OCI-LY1 (cell line): ENCODE measurements around the gene SOX18.

Experiments used
- H2AFZ ChIP-seq: fragments of 200-600 bp; sonication (generic), shearing (Covaris generic); 2 replicates; pipeline ENCODE4 v1.6.0; 2014; ENCODE audit warnings: antibody characterized with exemption, mild to moderate bottlenecking, low read length
- H3F3A ChIP-seq: fragments of 200-600 bp; sonication (generic), shearing (Covaris generic); 2 replicates; pipeline ENCODE4 v1.6.0; 2014; ENCODE audit warnings: mild to moderate bottlenecking, antibody characterized with exemption, low read length, moderate library complexity; ENCODE audit not compliant: insufficient read depth
- H3K27ac ChIP-seq: fragments of 200-600 bp; sonication (generic); 2 replicates; pipeline ENCODE4 v1.5.1; 2014; ENCODE audit warnings: low read length, mixed run types, mild to moderate bottlenecking, low read depth; ENCODE audit not compliant: poor library complexity, severe bottlenecking
- H3K27me3 ChIP-seq: fragments of 200-600 bp; sonication (generic); 2 replicates; pipeline ENCODE4 v1.6.0; 2014; ENCODE audit warnings: antibody characterized with exemption, mild to moderate bottlenecking, low read length, moderate library complexity; ENCODE audit not compliant: insufficient read depth
- H3K36me3 ChIP-seq: fragments of 200-600 bp; sonication (generic); 2 replicates; pipeline ENCODE4 v1.6.1; 2014; ENCODE audit warnings: mild to moderate bottlenecking, antibody characterized with exemption, low read length, moderate library complexity, mixed read lengths; ENCODE audit not compliant: insufficient read depth
- H3K4me1 ChIP-seq: fragments of 200-600 bp; sonication (generic); 2 replicates; pipeline ENCODE4 v1.5.1; 2014; ENCODE audit warnings: mild to moderate bottlenecking, low read length, moderate library complexity; ENCODE audit not compliant: insufficient read depth, severe bottlenecking
- H3K4me2 ChIP-seq: fragments of 200-600 bp; sonication (generic), shearing (Covaris generic); 2 replicates; pipeline ENCODE4 v1.6.1; 2014; ENCODE audit warnings: low read length
- H3K4me3 ChIP-seq: fragments of 200-600 bp; sonication (generic); 2 replicates; pipeline ENCODE4 v1.5.1; 2014; ENCODE audit warnings: low read length, low read depth, mild to moderate bottlenecking, mixed read lengths; ENCODE audit not compliant: poor library complexity, severe bottlenecking
- H3K79me2 ChIP-seq: fragments of 200-600 bp; shearing (Covaris generic); 2 replicates; pipeline ENCODE4 v1.6.1; 2016; ENCODE audit warnings: mixed run types, low read length, mixed read lengths; ENCODE audit not compliant: insufficient read depth
- H3K9ac ChIP-seq: fragments of 200-600 bp; sonication (generic), shearing (Covaris generic); 2 replicates; pipeline ENCODE4 v1.6.1; 2014; ENCODE audit warnings: mild to moderate bottlenecking, low read length, mixed read lengths
- H3K9me2 ChIP-seq: fragments of 200-600 bp; sonication (generic), shearing (Covaris generic); 2 replicates; pipeline ENCODE4 v1.6.1; 2014; ENCODE audit warnings: low read depth, mild to moderate bottlenecking, low read length, mixed read lengths
- H3K9me3 ChIP-seq: fragments of 200-600 bp; shearing (Covaris generic); 2 replicates; pipeline ENCODE4 v1.6.1; 2014; ENCODE audit warnings: low read length, mixed read lengths
- H4K20me1 ChIP-seq: fragments of 200-600 bp; sonication (generic), shearing (Covaris generic); 2 replicates; pipeline ENCODE4 v1.6.0; 2016; ENCODE audit warnings: mild to moderate bottlenecking, low read length; ENCODE audit not compliant: insufficient read depth
- EZH2 ChIP-seq: fragments of 200-600 bp; sonication (generic), shearing (Covaris generic); IDR thresholded peaks from 2 replicates; pipeline ENCODE4 v1.8.0; 2017; ENCODE audit warnings: borderline replicate concordance, mixed run types, mild to moderate bottlenecking, antibody characterized with exemption, low read length, moderate library complexity, mixed read lengths
- TF ChIP-seq, protein P1 (sequence below): fragments of 200-600 bp; sonication (generic), shearing (Covaris generic); IDR thresholded peaks from 2 replicates; pipeline ENCODE4 v1.5.1; 2017; ENCODE audit warnings: mild to moderate bottlenecking, antibody characterized with exemption, low read length, moderate library complexity, mixed read lengths

Gene SOX18

DNA sequence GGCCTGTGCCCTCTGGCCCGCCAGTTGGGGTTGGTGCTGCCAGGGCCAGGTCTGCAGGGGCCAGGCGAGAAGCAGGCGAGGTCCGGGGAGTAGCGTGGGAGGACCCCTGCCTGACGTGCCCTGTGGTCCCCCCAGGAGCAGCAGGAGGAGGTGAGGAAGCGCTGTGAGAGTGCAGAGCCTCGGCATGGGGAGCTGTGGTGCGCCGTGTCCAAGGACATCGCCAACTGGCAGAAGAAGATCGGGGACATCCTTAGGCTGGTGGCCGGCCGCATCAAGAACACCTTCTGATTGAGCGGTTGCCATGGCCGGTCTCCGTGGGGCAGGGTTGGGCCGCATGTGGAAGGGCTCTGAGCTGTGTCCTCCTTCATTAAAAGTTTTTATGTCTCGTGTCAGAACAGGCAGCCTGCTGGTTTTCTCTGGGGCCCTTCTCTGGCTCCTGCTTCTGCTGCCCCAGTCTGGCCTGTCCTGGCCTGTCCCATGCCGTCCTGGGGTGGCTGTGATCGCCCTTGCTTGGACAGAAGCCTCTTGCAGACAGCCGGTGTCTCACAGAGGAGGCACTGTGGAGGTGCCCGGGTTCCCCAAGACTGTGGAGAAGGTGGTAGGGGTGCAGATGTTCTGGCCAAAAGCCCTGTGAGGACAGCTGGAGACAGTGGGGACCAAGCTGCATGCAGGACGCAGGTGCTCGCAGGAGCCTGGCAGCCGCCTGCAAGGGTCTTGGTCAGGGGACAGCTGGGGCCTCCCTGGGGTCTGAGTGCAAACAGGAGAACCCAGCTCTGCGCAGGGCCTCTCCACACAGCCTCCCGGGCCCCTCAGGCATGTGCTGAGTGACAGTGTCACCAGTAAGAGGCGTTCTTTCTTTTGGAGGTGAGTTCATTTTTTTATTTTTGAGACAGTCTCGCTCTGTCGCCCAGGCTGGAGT lies 16.5 kb downstream of the SOX18 start:
- Histone ChIP-seq H3F3A (no peaks in the 10 kb centered on the region), H3K27ac (no peak overlapping the region), H4K20me1 (no peaks in the 10 kb centered on the region), H3K36me3 (peaks cover 37% of the 10 kb centered on the region), H3K9me3 (no peaks in the 10 kb centered on the region), H2AFZ (no peak overlapping the region), H3K9ac (no peak overlapping the region), H3K4me3 (no peak overlapping the region), H3K79me2 (no peaks in the 10 kb centered on the region), H3K27me3 (no peaks in the 10 kb centered on the region), H3K9me2 (no peaks in the 10 kb centered on the region), H3K4me2 (no peak overlapping the region), H3K4me1 (peaks cover 4% of the 10 kb centered on the region)
- TF ChIP-seq, protein P1, sequence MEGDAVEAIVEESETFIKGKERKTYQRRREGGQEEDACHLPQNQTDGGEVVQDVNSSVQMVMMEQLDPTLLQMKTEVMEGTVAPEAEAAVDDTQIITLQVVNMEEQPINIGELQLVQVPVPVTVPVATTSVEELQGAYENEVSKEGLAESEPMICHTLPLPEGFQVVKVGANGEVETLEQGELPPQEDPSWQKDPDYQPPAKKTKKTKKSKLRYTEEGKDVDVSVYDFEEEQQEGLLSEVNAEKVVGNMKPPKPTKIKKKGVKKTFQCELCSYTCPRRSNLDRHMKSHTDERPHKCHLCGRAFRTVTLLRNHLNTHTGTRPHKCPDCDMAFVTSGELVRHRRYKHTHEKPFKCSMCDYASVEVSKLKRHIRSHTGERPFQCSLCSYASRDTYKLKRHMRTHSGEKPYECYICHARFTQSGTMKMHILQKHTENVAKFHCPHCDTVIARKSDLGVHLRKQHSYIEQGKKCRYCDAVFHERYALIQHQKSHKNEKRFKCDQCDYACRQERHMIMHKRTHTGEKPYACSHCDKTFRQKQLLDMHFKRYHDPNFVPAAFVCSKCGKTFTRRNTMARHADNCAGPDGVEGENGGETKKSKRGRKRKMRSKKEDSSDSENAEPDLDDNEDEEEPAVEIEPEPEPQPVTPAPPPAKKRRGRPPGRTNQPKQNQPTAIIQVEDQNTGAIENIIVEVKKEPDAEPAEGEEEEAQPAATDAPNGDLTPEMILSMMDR, result no peak
- TF ChIP-seq EZH2, result no peak

DNA sequence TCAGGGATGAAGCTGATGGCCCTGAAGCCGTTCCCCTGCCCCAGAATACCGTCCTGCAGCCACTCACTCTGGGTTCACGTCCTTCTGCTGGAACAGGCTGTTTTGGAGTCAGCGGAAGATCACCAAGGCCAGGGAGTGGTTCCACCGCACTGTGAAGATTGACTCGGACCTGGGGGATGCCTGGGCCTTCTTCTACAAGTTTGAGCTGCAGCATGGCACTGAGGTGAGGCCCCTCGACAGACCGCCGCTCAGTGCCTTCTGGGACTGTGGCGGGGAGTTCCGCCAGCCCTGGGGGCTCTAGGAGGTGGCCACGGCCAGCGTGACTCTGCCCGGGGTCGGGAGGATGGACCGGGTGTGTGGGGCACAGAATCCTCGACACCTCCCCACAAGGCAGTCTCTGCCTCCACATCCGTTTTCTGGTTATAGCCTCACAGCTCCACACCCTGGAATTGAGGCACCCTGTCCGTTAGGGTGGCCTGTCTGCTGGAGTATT lies 17.6 kb downstream of the SOX18 start:
- peaks cover 48% of the 10 kb centered on the region for H3K36me3 ChIP-seq
- H3K9ac ChIP-seq, result no peak overlapping the region
- H3K4me1 ChIP-seq, result no peaks in the 10 kb centered on the region
- H3K9me3 ChIP-seq, result no peaks in the 10 kb centered on the region
- no peak overlapping the region for H3K4me2 ChIP-seq
- H3K27ac ChIP-seq, result no peak overlapping the region
- no peak overlapping the region for H3K4me3 ChIP-seq
- no peaks in the 10 kb centered on the region for H3K79me2 ChIP-seq
- no peaks in the 10 kb centered on the region for H3K9me2 ChIP-seq
- TF ChIP-seq EZH2, result no peak
- TF ChIP-seq, protein P1, result no peak
- no peaks in the 10 kb centered on the region for H3K27me3 ChIP-seq
- H4K20me1 ChIP-seq, result no peaks in the 10 kb centered on the region
- no peak overlapping the region for H2AFZ ChIP-seq
- no peaks in the 10 kb centered on the region for H3F3A ChIP-seq

DNA sequence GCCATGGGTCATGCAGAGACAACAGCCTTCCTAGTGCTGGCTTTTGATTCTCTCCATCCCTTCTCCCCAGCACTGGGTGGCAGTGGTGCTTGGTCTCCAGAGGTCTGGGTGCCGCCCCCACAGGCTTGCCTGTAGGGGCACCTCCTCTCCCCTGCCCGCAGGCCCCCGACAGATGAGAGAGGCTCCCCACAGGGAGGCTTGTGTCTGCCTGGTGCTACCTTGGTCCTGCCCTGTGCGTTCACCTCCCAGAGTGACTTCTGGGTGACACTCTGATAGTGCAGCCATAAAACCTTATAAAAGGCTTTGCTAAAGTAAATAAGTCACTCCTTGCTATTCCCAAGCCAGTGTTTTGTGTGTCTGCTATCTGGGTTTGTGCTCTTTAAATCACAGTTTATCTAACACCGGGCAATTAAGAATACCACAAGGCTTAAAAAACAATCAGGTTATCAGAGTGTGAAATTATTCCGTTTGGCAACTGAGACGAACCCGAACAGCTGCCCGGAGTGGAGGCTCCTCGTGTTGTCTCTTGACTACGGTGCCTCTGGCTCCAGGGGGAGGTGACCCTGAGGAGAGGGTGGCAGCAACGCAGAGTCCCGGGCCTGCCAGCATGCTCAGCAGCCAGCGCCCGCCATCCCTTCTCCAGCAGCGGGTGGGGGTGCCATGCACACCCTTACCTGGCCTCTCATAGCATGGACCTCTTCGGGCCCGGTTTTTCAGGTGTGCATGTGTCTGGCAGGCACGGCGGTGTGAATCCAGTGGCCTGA lies 18.9 kb downstream of the SOX18 start:
- H3K4me2 ChIP-seq, result no peak overlapping the region
- H3K4me3 ChIP-seq, result no peak overlapping the region
- H3K79me2 ChIP-seq, result no peaks in the 10 kb centered on the region
- H3K9ac ChIP-seq, result no peak overlapping the region
- no peak overlapping the region for H2AFZ ChIP-seq
- no peaks in the 10 kb centered on the region for H3F3A ChIP-seq
- H3K27ac ChIP-seq, result no peak overlapping the region
- H3K36me3 ChIP-seq, result peaks cover 55% of the 10 kb centered on the region
- H3K27me3 ChIP-seq, result no peaks in the 10 kb centered on the region
- no peaks in the 10 kb centered on the region for H3K9me2 ChIP-seq
- H4K20me1 ChIP-seq, result no peaks in the 10 kb centered on the region
- no peaks in the 10 kb centered on the region for H3K9me3 ChIP-seq
- TF ChIP-seq, protein P1, result no peak
- TF ChIP-seq EZH2, result no peak
- no peaks in the 10 kb centered on the region for H3K4me1 ChIP-seq
